NCI-H128 (cell line): ENCODE results near the gene ACACB.
"Not testable (repeated sequence)": the region's sequence is repeated elsewhere in the genome, so short reads cannot be mapped to it uniquely, and the experiment has no call there.

ENCODE experiments used
- DNase-seq: peaks from one replicate; lab custom pipeline; 2025; ENCODE audit not compliant: unreplicated experiment; lab: John Stamatoyannopoulos, UW

Gene ACACB

DNA sequence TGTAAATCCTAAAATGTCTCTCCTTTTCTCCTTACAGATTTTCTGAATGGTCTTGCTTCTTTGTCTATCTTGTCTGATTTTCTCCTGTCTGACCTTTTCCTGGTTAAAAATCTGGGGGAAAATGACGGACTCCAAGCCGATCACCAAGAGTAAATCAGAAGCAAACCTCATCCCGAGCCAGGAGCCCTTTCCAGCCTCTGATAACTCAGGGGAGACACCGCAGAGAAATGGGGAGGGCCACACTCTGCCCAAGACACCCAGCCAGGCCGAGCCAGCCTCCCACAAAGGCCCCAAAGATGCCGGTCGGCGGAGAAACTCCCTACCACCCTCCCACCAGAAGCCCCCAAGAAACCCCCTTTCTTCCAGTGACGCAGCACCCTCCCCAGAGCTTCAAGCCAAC is 23.0 kb downstream of the ACACB start:
- DNase-seq = no peak

DNA sequence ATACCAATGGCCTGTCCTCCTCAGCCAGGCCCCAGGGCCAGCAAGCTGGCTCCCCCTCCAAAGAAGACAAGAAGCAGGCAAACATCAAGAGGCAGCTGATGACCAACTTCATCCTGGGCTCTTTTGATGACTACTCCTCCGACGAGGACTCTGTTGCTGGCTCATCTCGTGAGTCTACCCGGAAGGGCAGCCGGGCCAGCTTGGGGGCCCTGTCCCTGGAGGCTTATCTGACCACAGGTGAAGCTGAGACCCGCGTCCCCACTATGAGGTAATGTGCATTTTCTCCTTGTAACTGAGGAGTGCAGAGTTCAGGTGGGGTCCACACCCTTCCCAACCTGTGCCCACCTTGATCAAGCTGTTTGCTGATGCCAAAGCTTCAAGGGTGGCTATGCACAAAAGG is 23.4 kb downstream of the ACACB start:
- no peak for DNase-seq

DNA sequence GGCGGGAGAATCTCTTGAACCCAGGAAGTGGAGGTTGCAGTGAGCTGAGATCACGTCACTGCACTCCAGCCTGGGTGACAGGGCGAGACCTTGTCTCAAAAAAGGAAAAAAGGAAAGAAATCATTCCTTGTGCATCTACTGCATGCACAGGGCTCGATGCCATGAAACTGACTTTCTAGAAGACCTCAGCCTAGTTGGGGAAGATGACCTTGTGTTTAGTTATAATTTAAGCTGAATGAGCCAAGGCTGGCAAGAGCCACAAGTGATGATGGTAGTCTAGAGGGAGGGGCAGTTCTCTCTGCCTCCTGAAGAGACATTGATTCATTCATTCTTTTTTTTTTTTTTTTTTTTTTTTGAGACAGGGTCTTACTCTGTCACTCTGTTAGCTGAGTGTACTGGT is 24.2 kb downstream of the ACACB start:
- no peak for DNase-seq

DNA sequence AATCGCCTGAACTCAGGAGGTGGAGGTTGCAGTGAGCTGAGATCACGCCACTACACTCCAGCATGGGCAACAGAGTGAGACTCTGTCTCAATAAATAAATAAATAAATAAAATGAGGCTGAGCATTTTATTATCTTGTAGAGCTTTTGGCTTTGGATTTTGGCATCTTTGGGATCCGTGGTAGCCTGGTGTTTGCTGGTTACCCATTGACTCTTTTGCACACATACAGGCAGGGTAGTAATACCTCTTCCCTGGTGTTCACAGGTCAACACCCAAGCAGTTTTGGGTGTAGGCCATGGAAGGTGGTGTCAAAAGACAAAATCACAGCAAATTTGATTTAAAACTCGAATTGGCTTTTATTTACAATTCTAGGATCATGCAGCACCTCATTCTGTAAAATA is 27.8 kb downstream of the ACACB start:
- no peak for DNase-seq

DNA sequence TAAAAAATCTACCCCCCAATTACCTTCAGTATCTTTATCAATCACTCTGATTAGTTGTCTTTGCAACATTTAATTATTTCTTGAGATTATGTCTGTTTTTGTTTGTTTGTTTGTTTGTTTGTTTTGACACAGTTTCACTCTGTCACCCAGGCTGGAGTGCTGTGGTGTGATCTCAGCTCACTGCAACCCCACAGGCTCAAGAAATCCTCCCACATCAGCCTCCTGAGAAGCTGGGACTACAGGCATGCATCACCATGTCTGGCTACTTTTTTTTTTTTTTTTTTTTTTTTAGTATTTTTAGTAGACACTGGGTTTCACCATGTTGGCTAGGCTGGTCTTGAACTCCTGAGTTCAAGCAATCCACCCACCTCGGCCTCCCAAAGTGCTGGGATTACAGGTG is 30.7 kb downstream of the ACACB start:
- DNase-seq = not testable (repeated sequence)

DNA sequence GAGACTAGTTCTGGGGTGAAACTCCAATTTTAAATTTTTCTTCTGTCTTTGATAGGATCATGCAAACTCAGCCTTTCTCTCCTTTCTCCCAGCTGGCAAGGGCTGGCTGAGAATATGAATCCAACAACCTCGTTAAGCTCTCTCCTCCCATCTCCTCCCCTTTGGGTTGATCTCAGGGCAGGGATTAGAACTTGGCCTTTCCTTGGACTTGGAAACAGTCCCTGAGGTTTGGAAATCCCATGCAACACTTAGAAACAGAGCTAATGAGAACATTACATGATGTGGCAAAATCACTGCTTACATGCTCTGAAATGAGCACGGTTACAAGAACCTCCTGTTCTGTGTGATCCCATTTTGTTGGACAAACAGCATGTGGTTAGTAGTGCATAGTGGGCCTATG is 31.6 kb downstream of the ACACB start:
- no peak for DNase-seq

DNA sequence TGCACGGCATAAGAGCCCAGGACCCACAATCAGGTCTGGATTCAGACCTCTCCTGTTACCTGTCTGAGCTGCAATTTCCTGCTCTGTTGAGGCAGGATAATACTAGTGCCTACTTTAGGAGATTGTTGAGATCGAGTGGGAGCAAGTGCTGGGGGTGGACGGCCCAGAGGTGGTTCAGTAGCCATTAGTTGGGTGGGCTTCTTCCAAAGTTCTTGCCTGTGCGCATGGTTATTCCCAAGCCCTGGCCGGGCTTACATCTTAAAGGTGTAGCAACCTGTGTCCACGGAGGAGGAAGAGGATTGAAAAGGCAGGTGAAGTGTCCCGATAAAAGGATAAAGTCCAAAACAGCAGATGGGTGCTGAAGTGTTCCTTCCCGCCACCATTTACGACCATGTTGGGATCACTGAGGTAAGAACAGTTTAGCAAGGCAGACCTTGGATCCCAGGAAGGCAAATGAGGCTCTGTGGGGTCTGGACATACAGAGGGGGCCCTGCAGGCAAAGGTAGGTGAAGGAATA is 33.8 kb downstream of the ACACB start:
- DNase-seq = no peak

DNA sequence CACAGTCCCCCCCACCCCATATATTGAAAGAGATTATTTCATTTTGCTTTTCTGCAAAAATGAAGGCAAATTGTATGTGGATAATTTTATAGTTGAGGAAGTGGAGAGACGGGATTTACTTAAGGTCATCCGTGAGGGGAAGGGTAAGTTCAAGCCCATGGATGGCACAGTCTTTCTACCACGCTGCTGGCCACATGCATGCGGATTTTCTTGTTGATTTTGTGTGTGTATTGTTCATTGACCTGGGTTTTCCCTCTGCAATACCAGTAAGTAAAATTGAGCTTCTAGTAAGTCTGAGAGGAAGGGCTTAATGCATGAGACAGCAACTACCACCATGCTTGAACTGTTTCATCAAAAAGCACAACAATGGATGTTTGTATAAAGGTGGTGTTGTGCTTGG is 35.1 kb downstream of the ACACB start:
- no peak for DNase-seq

DNA sequence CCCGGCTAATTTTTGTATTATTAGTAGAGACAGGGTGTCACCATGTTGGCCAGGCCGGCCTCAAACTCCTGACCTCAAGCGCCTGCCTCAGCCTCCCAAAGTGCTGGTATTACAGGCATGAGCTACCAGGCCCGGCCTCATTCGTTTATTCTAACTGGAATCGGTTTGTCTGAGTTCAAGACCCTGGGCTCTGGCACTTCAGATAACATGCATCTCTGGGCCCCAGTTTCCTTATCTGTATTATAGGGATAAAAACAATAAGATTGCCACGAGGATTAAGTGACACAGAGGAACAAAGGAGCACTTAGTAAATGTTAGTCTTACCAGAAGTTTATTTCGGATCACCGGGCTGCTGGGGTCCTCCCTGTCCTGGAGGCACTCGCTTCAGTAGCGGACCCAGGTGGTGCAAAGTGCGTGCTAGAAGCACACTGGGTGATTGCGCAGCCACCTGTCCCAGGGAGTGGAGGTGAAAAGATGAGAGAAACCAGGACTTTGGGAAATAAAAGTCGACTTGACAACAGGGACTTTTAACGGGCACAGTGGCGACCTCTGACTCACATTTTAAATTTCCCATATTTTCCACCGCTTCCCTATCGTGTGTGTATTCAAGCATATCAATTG is 37.5 kb downstream of the ACACB start:
- DNase-seq = no peak

DNA sequence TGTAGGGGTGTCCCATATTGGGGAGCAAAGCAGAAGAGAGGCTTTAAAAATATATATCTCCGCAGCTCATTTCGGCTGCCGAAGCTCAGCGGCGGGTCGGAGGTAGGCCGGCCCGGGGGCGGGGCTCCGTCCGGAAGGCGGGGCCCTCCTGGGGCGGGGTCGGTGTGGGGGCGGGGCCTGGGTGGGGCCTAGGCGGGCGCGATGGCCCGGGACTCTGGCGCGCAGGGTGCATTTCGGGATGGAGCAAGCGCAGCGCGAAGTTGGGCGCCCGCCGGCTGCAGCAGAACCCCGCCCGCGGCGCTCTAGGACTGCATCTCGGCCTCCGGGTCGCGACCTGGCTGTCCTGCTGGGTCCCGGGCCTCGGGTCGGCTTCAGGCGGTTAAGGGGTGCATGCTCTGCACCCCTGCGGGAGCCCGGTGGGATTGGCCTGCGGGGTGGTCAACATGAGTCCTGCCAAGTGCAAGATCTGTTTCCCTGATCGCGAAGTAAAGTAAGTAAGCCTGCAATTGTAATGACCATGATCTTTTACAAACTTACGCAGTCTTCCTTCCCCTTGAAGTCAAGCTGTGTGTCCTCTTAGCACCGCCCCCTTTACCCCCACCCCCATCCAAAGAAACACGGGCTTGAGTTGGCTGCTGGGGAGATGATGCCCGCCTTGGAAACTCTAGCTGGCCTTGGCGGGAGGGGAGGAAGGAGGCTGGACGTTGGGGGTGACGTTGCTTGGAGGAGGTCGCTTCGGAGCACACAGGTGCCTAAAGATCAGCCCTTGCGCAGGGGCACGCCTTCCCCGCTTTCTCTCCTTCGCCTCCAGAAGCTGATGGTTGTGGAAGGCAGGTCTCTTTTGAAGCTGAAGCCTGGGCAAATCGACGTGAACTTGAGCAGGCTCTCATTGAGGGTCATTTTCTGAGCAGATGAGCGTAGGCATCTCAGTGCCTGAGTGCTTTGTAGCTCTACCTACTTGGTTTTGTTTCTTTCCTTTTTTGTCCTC is 38.4 kb downstream of the ACACB start:
- DNase-seq = peak; percentile 60

DNA sequence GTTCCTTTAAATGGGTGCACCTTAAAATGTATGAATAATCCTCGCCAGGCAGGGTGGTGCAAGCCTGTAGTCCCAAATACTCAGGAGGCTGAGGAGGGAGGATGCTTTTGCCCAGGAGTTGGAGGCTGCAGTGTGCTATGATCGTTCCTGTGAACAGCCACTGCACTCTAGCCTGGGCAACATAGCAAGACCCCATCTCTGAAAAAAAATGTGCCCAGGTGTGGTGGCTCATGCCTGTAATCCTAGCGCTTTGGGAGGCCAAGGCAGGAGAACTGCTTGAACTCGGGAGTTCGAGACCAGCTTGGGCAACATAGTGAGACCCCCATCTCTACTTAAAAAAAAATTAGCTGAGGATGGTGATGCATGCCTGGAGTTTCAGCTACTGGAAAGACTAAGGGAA is 39.6 kb downstream of the ACACB start:
- DNase-seq = no peak

DNA sequence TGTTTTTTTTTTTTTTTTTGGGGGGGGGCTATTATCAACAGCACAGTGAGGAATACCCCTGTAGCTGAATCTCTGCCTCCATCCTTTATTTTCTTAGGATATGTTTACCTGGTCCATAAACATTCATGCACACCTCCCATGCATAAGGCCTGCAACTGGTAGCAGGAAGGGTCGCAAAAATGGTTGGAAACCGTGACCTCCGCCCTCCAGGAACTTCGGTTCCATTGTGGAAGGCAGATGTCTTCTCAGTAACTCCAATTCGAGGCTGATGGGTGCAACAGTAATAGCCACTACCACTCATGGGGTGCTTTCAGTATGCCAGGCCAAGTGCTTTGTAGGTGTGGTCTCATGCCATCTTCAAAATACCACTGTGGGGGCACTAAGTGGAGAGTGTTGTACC is 40.2 kb downstream of the ACACB start:
- no peak for DNase-seq

DNA sequence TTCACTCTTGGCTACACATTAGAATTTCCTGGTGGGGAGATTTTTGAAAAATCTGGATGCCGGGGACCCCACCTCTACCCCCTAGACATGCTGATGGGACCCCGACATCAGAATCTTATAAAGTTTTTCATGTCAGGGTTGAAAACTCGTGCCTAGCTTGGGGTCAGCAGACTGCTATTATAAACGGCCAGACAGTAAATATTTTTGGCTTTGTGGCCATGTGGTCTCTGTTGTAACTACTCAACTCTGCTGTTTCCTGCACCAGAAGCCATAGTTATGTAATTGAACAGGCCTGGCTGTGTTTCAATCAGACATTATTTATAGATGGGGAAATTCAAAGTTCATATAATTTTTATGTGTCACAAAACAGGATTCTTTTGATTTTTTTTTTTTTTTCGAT is 41.6 kb downstream of the ACACB start:
- no peak for DNase-seq

DNA sequence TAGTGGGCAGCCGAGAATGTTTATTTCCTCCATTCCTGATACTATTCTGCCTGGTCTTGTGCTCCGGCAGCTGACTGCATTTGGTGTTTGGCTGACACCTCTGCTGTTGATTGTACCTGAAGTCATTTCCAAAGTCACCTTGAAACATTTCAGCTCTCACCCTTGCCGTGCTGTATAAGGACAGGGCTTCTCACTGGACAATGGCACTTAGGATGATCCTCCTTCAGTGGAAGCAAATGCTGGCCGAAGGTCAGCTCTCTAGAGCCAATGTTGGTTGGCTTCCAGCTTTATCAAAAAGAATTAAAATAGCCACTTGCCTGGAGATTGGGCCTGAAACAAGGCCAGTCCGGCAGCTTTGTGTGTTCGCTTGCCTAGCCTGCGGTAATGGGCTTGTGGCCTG is 44.0 kb downstream of the ACACB start:
- DNase-seq = no peak

DNA sequence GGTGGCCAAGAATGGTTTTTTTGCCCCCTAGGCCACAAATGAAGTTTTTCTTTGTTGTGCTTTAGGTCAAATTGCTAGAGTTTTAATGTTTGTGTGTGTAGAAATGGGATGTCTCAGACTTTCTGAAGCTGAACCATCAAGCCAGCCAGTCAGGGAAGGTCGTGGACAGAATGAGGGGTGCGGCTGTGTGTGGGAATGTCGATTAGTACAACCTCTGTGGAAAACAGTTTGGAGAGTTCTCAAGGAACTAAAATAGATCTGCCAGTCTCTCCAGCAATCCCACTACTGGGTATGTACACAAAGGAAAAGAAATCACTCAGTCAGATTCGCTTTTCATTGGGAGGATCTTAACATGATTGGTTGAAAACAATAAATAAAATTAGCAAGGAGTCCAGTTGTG is 44.5 kb downstream of the ACACB start:
- no peak for DNase-seq

DNA sequence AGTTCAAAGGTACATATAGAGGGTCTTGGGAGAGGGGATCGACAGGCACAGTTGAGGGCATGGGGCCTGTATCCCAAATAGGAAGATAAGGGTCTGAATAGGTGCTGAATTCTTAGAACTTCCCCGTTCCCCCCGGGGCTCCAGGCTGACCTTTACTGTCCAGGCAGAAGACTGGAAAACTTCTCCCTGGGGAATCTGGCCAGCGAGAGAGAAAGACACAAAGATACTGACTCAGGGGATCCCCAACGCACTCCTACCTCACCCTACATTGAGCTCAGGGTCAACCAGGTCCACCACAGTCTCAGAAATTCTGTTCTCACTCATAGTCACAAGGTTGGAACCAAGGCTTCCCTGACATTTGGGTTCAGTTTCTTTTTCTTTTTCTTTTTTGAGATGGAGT is 46.2 kb downstream of the ACACB start:
- DNase-seq = no peak

DNA sequence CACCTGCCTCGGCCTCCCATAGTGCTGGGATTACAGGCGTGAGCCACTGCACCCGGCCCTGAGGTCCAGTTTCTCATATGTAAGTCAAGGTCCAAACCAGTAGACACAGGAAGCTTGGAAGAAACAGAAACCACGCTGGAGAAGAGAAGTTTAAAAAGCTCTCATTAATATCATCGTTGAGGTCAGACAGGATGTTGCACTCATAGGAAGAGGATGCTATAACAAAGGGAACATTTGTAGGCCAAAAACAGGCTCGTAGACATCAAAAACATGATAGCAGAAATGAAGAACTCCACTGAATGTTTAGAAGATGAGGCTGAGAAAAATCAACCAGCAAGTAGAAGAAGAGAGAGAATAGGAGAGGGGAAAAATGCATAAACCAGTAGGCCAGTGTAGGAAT is 46.8 kb downstream of the ACACB start:
- no peak for DNase-seq

DNA sequence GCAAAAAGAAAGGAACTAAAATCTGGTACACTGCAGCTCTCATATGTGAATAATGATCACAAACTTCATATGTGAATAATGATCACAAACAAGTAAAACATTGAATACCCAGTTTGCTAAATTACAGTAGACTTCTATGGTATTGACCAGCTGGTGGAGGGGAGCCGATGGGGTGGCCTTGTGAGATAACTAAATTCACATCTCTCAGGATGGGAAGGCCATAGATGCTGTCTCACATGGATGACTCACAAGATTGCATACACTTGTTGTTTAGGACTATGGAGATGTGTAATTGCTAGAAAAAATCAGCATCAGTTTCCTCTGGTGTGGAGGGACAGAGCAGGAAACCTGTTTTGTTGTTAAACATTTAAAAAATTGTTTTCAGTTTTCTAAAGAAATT is 49.2 kb downstream of the ACACB start:
- no peak for DNase-seq

DNA sequence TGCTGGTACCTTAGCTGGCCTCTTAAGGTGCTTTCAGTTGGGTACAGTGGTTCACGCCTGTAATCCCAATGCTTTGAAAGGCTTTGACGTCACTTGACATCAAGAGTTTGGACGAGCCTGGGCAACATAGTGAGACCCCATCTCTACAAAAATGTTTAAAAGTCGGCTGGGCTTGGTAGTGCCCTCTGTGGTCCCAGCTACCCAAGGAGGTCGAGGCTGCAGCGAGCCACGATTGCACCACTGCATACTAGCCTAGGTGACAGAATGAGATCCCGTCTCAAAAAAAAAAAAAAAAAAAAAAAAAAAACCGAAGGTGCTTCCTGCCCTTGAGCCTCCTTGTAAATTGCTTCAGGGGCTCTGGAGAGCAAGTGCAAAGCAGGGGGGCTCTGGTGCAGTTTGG is 50.0 kb downstream of the ACACB start:
- no peak for DNase-seq

DNA sequence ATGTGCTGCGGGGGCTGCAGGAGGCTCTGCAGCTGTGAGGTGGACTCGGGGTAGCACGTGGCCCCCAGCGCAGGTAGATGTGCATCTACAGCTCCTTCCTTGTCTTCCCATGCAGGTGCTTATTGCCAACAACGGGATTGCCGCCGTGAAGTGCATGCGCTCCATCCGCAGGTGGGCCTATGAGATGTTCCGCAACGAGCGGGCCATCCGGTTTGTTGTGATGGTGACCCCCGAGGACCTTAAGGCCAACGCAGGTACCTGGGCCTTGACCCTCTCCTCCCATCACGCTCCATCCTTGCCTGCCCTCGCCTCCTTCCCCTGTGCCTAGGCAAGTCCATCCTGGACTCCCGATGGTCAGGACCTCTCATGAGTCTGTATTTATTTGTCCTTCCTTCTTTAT is 51.4 kb downstream of the ACACB start:
- DNase-seq = no peak

DNA sequence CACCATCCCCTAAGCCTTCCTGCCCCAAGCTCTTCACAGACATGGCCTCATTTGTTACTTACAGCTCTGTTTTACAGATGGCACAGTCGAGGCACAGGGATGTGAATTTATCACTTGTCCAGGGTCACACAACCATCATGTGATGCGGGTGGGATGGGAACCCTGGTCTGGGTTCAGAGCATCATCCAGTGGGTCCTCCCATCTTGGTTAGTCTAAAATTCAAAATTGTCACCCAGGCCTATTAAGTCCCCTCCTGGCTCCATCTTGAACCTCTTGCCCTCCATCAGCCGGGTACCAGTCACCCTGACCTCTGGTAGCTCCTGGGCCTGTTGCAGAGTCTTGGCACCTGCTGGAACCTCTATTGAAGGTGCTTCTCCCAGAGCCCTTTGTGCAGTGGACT is 52.9 kb downstream of the ACACB start:
- no peak for DNase-seq

DNA sequence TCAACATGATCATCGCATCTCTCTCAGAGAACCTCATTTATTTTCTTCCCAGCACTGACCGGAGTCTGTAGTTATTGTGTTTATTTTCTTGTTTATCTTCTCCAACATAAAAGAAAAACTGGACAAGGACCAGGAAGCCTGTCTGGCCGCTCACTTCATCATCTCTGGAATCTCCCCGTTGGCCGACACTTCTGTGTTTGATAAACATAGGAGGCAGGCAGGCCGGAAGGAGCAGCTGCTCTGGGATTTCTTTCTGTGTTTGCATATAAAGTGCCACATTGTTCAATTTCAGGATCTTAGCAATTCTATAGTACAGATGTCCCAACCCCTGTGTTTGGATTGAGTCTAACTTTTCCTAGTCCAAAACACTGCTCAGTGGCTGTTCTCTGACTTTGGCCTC is 53.3 kb downstream of the ACACB start:
- no peak for DNase-seq
